OCI-M2 (cell line): ENCODE results near the gene B9D1.

Experiments used
- DNase-seq: peaks from one replicate; lab custom pipeline; 2025; ENCODE audit not compliant: unreplicated experiment; lab: John Stamatoyannopoulos, UW

B9D1 gene, protein sequence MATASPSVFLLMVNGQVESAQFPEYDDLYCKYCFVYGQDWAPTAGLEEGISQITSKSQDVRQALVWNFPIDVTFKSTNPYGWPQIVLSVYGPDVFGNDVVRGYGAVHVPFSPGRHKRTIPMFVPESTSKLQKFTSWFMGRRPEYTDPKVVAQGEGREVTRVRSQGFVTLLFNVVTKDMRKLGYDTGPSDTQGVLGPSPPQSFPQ

DNA sequence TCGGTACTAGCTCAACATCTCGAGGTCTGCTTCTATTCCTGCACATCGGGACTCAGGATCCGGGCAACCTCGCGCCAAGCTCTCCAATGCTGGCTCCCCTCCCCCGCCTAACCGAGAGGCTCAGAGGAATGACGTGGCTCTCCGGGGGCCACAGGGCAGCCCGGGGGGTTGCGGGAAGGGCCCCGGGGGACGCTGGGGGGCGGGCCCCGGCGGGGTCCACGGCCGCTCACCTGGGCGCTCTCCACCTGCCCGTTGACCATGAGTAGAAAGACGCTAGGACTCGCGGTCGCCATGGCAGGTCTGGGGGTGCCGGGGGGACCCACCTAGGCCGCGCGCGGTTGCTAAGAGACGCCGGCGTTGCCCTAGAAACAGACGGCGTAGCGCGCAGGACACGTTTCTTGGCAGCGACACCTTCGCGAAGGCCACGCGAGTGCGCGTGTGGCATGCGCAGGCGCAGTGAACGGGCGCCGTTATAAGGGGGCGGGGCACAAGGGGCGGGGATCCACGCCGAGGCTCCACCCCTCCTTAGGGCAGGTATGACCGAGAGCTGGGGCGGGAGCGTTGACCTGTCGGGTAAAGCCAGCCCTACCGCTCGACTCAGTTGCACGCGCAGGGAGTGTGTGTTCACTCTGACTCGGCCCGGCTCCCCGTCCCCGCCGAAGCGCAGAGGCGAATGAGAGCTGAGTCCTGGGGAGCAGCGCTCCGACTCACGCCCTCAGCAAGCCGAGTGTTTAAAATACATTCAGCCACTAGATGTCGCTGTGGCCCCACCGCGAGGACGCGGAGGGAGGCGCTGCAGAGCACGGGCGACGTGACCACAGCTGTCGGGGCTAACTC, at the start of gene B9D1:
Gene B9D1, minus strand, starts transcription at position 447 of the 837 bp plus-strand sequence. Its CDS starts 154 bp downstream, at position 293.
- no peak for DNase-seq

DNA sequence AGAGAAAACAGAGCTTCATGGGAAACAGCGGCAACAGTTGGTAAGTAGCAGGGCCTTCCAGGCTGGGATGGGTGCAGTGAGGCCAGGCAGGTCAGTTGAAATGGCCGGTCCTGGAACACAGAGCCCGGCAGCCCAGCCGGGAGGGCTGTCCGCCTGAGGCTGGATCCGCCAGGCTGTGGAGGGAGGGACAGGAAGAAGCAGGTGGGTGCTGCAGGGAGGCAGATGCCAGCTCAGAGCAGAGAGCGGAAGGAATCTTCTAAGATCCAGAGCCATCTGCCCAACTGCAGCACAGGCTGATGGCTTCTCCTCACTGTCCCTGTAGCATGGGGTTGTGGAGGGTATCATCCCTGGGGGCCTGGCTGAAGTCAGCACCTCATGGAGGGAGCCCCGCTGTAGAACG, 49.1 kb upstream of the B9D1 start:
- DNase-seq, result no peak

DNA sequence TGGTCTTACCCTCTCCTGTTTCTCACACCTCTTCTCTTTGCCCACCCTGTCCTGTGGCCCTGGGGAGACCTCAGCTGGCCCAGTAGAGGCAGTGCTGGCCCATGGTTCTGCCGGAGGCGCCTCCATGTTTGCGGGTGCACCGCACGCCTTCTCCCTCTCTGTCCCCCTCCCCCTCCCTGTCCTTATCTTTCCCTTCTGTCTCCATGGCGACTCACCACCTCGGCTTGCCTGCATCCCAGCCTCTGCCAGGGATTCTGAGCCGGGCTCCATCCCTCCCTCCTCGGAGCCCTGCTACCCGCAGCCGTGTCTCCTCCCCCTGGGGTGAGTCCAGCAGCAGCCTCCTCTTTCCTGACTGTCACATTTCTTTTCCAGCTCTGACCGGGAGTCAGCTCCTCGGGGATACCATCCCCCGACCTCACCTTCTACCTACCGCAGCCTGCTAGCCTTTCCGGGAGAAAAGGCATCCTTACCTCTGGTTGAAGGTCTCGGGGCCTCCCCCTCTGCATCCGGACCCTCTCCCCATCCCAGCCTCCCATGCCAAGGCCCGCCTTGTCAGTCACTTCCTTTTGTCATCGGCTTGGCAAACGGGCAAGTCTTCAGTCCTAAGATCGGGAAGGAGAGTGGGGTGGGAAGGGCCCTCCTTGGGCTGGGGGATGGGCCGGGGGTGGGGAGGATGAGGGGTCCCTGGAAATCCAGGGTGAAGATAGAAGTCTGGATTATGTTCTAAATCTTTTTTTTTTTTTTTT, 48.5 kb upstream of the B9D1 start, which contains the start of gene RNF112:
Gene RNF112, plus strand, starts transcription at position 358 of the 746 bp plus-strand sequence. Its CDS starts 177 bp downstream, at position 535.
- DNase-seq, result no peak

DNA sequence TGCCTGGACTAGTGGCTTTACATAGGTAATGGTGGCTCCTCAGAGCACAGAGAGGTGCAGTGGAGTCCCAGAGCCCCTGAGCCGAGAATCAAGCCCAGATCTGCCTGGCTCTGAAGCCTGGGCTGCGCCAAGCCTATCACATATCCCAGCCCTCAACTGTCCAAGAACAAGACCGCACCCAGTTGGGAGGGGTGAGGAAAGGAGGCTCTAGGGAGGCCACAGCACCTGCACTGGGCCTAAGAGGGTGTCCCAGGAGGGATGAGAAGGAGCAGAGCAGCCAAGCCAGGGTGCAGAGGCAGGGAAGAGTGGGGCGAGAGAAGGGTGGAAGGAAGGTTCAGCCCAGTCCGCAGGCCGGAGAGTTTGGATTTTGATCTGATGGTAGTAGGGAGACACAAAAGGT, 47.6 kb upstream of the B9D1 start:
- DNase-seq, result no peak

DNA sequence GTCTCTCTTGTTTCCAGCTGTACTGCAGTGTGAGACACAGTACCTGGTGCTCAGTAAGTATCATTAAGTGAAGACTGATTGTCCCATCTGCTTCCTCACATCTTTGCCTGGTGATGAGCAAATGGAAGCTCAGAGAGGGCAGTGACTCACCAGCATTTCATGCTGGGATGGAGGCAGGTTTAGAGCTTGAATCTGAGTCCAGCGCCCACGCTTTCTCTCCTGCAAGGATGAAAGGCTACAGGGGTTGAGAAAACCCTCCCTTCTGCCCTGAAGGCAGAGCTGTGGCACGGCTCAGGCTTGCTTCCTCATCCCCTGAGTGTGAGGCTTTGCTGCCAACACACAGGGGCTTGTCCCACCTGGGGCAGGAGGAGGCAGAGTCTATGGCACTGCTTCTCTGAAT, 47.0 kb upstream of the B9D1 start:
- DNase-seq, result no peak

DNA sequence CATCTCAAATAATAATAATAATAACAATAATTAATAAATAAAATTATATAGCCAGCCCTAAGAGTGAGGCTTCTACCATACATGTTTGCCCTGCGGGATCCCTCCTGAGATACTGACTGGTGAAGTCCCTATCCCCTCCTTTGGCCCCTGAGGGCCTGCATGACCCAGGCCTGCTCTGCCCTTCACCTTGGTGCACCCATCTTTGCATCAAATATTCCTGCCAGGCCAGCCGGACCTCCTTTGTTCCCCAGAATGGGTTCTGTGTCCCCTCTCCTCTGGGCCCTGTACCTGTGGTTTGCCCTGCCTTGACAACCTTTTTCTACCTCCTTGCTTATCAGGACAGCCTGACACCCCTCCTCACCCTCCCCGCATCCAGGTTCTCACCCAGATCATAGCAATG, 46.5 kb upstream of the B9D1 start:
- no peak for DNase-seq

DNA sequence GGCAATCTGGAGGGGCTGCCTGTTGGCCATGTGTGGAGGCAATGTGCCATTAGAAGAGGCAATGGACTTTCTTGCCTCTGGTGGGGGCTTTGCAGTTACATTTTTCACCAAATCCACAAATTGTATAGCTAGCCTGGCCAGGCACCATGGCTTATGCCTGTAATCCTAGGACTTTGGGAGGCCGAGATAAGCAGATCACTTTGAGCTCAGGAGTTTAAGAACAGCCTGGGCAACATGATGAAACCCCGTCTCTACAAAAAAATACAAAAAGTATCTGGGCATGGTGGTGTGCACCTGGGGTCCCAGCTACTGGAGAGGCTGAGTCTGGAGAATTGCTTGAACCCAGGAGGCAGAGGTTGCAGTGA, 45.8 kb upstream of the B9D1 start:
- no peak for DNase-seq

DNA sequence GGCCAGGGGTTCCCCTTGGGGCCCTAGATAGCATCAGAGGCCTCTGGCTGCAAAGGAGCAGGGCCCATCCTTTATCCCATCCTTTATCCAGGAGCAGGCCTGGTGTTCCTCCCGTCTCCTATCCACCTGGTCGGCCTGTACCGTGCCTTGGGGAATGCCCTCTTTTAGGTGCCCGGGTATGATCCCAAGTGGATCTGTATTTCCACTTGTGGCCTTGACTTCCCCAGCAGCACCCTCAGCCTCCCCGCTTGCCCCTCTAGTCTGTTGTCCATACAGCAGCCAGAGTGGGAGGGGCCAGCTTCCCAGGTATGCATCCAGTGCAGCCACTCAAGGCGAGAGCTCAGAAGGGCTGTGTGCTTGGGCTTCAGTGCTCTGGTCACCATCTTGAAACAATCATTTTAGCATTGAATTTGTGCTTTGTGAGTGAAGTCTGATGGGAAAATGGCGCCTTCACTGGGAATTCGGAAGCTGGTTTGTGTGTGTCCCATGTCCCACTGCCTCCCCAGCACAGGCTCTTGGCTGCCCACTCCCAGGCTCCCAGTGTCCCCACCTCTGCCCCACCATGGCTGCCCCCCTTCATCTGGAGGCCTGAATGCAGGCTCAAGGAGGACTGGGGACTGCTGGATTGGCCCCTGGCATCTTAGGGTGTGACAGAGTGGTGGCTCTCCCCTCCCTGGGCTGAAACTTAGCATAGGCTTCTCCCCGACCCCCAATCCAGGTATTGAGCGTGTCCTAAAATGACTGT, 45.2 kb upstream of the B9D1 start:
- no peak for DNase-seq

DNA sequence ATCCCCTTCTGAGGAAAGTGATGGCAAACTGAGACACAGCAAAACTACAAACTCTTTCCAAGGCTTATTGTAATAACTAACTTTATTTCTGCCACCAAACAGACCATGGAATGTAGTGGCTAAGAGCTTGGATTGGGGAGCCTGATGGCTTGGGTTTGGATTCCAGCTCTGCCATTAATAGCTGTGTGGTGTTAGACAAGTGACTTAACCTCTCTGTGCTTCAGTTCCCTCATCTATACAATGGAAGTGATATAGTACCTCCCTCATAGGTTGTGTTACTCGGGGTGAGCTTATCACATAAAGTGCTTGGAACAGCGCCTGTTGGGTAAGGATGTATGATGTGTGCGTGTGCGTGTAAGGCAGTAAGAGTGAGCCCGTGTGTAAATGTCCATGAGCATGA, 42.6 kb upstream of the B9D1 start:
- no peak for DNase-seq

DNA sequence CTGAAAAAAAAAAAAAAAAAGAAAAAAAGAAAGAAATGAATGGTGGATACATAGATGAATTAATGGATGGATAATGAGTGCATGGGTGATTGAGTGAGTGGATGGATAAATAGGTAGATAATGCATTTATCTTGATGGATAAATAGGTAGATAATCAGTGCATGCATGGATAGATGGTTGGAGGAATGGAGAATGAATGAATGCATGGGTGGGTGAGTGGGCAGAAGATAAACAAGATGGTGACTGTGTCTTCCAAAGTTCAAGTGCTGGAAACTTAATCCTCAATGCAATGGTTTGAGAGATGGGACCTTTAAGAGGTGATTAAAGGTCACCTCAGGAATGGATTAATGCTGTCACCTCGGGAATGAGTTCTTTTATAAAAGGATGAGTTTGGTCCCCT, 41.7 kb upstream of the B9D1 start:
- DNase-seq, result no peak

DNA sequence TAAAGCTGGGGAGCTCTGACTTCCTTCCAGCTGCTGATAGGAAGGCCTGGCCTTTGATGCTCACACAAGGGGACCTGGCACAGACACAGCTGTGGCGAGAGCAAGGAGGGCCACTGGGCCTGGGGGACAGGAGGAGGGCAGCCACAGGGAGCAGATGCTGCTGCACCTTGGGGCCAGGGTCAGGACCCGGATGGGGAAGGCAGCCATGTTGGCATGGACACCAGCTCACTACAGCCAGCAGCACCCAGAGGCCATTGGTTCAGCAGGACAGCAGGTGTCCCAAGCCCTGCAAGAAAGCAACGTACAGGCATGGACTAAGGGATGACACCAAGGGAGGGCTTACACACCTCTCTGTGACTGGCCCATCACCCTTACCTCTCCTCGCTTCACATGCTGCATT, 40.5 kb upstream of the B9D1 start:
- no peak for DNase-seq

DNA sequence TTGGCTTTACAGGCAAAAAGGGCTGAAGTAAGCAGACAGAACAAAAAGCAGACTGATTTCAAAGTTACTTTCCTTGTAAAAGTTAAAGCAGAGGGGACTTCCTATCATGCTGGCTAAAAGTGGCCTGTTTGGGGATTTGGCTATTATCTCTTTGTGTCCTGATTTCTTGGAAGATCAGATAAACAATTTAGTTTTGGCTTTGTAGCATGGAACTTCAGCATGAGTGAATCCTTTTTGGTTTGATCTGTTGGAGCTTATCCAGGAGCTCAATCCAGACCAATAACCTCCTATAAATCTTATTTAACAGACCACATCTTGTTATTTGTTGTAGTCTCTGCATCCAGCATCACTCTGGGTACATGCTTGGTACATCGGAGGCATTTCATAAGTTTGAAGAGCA, 39.6 kb upstream of the B9D1 start:
- DNase-seq, result no peak

DNA sequence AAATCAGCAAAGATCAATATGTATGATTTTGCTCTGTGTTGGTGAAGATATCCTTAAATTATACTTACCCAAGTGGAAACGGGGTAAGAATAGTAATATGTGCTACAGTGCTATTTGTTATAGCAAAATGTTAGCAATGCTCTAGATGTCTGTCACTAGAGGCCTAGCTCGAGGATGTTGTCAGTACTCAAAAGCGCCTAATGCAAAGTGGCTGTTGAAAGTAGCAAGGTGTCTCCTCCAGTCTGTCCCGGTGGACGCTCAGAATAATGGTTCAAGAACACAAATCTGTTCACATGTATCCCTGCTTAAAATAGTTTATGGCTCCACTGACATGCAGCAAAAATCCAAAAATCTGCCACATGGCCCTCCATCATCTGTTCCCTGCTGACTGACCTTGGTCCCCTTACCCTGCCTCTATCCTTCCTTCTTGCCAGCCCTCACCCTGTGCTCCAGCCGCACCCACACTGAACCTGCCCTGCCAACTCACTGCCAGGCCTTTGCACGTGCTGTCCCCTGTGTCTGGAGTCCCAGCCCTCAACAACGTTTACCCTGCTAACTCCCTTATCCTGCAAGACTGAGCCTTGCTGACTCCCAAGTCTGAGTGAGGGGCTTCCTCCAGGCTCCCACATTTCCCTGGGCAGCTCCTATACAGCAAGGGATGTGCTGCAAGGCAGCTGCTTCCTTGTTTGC, 38.9 kb upstream of the B9D1 start:
- DNase-seq, result no peak

DNA sequence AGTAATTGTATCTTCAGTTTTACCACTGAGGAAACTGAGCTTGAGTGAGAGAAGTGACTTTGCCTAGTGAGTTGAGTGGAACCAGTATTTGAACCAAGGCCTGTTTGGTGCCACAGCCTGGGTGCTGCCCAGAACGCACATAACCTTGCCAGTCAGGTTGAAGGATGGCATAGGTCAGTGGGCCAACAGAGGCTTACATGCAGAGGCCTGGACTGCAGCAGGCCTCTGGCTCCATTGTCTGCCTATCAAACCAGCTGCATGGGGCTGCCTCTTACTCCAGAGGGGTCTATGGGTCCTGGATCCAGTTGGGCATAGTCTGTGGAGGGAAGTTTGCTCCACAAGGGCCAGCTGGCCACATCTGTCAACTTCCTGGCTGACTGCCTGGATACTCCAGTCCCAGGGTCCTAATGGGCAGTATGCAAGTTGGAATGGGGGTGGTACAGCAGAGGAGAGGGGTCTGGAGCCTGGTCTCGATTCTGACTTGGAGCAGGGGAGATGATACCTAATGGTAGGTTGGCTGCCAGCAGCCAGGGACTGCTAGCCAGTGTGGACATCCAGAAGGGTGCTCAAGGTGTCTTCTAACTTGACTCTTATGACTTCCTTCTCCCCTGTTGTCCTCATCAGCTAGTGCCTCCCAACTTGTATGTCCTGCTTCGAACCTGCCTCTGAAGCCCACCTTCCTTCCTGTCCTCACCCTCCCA, 37.4 kb upstream of the B9D1 start:
- DNase-seq, result no peak

DNA sequence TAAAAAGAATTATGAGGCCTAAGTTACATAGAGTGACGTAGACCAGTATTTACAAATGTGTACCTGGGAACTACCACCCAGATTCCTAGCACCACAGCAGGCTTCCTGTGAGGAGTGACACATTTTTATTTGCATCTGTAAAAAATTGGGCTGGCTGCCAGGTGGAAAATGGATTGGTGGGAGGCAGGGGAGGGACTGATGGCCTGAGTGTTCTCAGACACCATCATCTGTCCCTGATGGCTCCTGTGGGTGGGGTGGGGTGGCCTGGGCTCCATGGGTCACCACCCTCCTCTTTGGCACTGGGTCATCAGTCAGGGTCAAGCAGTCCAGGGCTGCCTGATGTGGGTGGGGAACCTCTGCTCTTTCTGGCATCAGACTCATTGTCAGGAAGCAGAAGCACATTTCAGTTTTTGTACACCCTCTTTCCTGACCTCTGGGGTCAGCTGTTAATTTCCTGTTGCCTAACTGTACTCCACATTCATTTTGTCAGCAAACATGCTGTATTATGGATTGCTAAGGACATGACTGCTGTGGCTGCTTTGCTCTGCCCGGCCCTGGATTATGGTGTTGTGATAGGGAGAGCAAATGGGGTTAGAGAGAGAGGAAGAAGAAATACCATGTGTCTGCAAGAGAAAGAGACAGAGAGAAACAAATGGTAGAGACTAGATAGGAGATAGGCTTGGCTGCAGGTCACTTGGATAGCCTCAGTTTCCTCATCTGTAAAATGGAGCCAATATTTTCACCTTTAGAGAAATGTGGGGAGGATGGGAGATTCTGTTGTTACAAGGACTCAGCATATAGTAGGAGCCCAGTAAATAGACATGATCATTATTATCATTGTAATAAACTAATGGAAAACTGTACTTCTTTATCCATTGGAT, 36.0 kb upstream of the B9D1 start:
- DNase-seq, result no peak

DNA sequence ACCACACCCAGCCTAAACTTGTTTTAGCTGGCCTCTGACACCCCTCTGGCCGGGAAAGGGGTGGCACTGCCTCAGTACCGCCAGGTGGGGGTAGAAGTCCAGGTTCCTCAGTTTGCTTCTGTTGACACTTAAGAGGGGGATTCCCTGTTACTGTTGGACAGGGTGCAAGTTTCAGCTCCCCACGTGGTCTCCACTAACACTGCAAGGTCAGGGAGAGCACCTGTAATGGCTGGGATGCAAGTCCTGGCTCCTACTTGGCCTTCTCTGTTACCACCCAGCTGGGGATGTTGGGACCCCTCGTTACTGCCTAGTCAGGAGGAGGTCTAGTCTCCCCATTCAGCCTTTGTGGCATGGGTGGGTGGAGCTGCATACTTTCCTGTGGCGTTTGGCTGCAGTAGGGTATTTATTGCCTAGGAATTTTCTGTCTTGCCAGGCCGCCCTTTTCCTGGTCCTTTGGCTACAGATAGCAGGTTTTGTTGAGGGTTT, 35.1 kb upstream of the B9D1 start:
- DNase-seq, result no peak

DNA sequence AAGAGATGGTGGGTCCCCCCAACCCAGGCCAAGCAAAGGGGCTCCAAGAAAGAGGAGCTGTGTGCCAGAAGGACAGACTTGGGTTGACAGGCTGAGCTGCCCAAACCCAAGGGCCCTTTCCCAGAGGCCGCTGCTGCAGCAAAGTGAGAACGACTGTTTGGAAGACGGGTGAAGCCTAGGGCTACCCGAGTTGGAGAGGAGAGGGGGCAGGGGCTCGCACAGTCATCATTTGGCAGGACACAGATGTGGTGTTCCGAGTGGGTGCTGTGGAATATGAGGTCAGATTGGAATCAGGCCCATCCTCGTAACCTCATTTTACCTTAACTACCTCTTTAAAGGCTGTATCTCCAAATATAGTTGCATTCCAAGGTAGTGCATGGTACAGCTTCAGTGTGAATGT, 29.8 kb upstream of the B9D1 start:
- no peak for DNase-seq

DNA sequence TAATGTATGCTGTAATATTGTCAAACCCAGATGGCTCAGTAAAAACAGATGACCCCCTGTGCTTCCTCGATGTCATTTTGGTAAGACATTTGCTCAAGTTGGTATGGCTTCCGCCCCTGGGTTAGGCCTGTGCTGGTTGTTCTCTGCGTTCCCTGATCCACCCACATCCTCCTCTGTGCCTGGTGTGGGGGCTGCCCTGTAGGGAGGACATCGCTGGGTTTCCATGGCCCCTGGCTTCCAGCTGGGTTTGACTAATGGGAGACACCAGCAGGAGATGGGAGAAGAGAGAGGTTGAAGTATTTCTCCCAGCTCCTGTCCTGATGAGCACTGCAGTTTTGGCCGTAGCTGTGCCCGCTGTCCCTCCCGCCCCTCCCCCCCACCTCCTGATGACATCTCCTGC, 28.9 kb upstream of the B9D1 start:
- no peak for DNase-seq

DNA sequence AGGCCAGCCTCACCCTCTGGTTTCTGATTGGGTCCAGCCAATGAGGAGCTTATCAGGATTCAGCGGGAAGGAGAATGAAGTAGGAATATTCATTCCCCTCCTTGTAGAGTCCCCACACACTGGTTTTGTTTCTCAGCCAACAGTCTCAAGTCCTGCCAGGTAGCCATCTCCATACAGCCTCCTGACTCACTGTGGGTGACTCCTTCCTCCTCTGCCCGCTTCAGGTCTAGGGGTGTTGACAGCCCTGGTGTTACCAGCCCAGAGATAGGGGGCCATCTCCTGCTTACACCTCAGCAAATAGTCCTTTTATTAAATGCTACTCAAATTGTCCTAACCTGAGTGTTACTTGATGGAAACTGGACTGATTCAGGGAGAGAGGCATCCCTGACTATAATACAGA, 28.4 kb upstream of the B9D1 start:
- no peak for DNase-seq
